K562 (cell line): ENCODE results near the gene AGPAT3. TPM values are rescaled to one million over a fixed set of nuclear protein-coding genes. Genes with fewer than 3 reads are reported as not detected.

Experiments used
- DMBX1 ChIP-seq: fragments of 250-450 bp; sonication (Bioruptor Pico); IDR thresholded peaks from 2 replicates; pipeline ENCODE4 v1.8.0; 2022; ENCODE audit warnings: inconsistent platforms, mild to moderate bottlenecking, moderate library complexity, borderline replicate concordance
- EP300 ChIP-seq: IDR thresholded peaks from 2 replicates; pipeline ENCODE4 v1.6.1; 2012; ENCODE audit warnings: low read length, improper control_type of control experiment
- FOSL1 ChIP-seq: fragments of 200-800 bp; sonication (Bioruptor generic); conservative IDR thresholded peaks from 2 replicates; pipeline ENCODE4 v1.6.1; 2016; ENCODE audit warnings: missing genetic modification characterization, missing compliant biosample characterization
- FOXK2 ChIP-seq, 2 experiments: fragments of 450-650 bp; IDR thresholded peaks in 1 of 2; conservative IDR thresholded peaks in 1 of 2; 2 replicates each; pipeline ENCODE4 v1.6.1; 2016; ENCODE audit warnings: low read depth in 2 of 2, mild to moderate bottlenecking in 1 of 2
- GATAD2A ChIP-seq: fragments of 450-650 bp; IDR thresholded peaks from 2 replicates; pipeline ENCODE4 v1.6.1; 2017
- HDAC1 ChIP-seq, 2 experiments: fragments of 450-650 bp; IDR thresholded peaks; 2 replicates each; pipeline ENCODE4 v1.6.1; 2016 to 2017; ENCODE audit warnings: inconsistent platforms in 1 of 2, mild to moderate bottlenecking in 1 of 2, moderate library complexity in 1 of 2
- MIER1 ChIP-seq: fragments of 450-650 bp; IDR thresholded peaks from 2 replicates; pipeline ENCODE4 v1.6.1; 2016; ENCODE audit warnings: antibody characterized with exemption, mild to moderate bottlenecking, low read depth
- MXI1 ChIP-seq: IDR thresholded peaks from 2 replicates; pipeline ENCODE4 v1.6.1; 2011; ENCODE audit warnings: low read depth, mild to moderate bottlenecking, improper control_type of control experiment, low read length
- PML ChIP-seq: IDR thresholded peaks from 2 replicates; pipeline ENCODE4 v1.6.1; 2012; ENCODE audit warnings: low read length, inconsistent platforms
- RFX1 ChIP-seq: fragments of 450-650 bp; IDR thresholded peaks from 2 replicates; pipeline ENCODE4 v1.6.1; 2016; ENCODE audit warnings: mild to moderate bottlenecking, moderate library complexity
- TGIF2 ChIP-seq: sonication (generic); formaldehyde crosslinking; IDR thresholded peaks from 2 replicates; pipeline ENCODE4 v1.8.1; 2022; ENCODE audit warnings: mild to moderate bottlenecking, missing genetic modification reagents, moderate library complexity
- ZNF232 ChIP-seq: sonication (generic); formaldehyde crosslinking; IDR thresholded peaks from 2 replicates; pipeline ENCODE4 v1.8.0; 2022; ENCODE audit warnings: mild to moderate bottlenecking, missing genetic modification reagents
- polyA plus RNA-seq, 8 experiments: library from polyadenylated mRNA; depleted of rRNA in 4 of 8; stranded (reverse) in 5 of 8; unstranded in 3 of 8; fragments of >200 nt; fragmentation: Nextera tagmentation in 2 of 8; fragmentation: Illumina TruSeq in 1 of 8; extraction: Ambion mirVana in 2 of 8; extraction: Trizol in 1 of 8; gene quantifications; 2 replicates each; pipeline versions ENCODE4 v1.2.1 to v1.2.3, GENCODE V29; 2011 to 2014; ENCODE audit warnings: inconsistent platforms in 1 of 8, missing spikeins in 1 of 8
- total RNA-seq, 7 experiments: library from RNA; depleted of rRNA in 6 of 7; stranded (reverse); fragments of >200 nt in 6 of 7; fragmentation: Illumina TruSeq in 2 of 7; extraction: Trizol in 2 of 7; gene quantifications; 2 replicates each; pipeline versions ENCODE4 v1.2.1 to v1.2.3, GENCODE V29; 2011 to 2021; ENCODE audit warnings: low replicate concordance in 1 of 7

AGPAT3 gene
- total and polyA plus RNA-seq, 9 of the 15 experiments (the other 6 are each of a cell fraction or from before 2014, with no cell fraction given), result 1.5 to 88.4 (median 35.7) TPM

GRCh38 chr21:43916076-43916475 lies 51.1 kb downstream of the AGPAT3 start (continued):
- TF ChIP-seq DMBX1 (CRISPR knock-in tag) (no peak), RFX1 (peak; percentile 54), MIER1 (no peak), FOXK2 (conservative IDR thresholded peaks at IDR 0.05 in 1 of 2, IDR thresholded peaks at IDR 0.05 in 1 of 2; ENCODE audit: low read depth in 2 of 2) (peak; percentile 58 to 61; a peak in 3 of 4 replicates), ZNF232 (CRISPR knock-in tag) (no peak), FOSL1 (tag) (no peak), GATAD2A (0 out of 2 replicates have a peak, but pooled peaks have one; percentile 26), HDAC1 (IDR thresholded peaks at IDR 0.05) (peak in 1 of 2 experiments; percentile 31; a peak in 2 of 4 replicates), EP300 (no peak), TGIF2 (CRISPR knock-in tag) (no peak), MXI1 (peak; percentile 52; the same call in 1 of the 2 replicates), PML (no peak)
